ENCODE measurements around the gene PPP1R14B. TPM values are rescaled to one million over a fixed set of nuclear protein-coding genes. Genes with fewer than 3 reads are reported as not detected.

The PPP1R14B gene
- total and polyA plus RNA-seq, 2 donors (not counting 3 experiments of a cell fraction or from before 2014, with no cell fraction given): 308 to 431 TPM

DNA sequence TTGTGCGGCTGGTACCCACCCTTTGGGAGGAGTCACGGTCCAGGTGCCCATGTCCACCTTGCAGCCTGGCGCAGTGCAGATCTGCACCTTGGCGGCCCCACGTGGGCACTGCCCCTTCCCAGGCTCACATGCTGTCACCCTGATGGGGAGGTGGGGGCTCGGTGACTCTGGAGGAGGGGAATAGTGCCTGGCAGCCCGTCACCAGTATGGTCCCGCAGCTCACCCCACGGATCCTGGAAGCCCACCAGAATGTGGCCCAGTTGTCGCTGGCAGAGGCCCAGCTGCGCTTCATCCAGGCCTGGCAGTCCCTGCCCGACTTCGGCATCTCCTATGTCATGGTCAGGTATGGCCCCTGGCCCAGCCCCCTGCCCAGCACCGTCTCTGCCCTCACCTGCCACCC is 25.9 kb downstream of the PPP1R14B start:
- TF ChIP-seq POLR2AphosphoS5 (IDR thresholded peaks at IDR 0.05; ENCODE audit: insufficient read depth, low read depth, low read length): no peak
- no peak for TF ChIP-seq POLR2A (IDR thresholded peaks at IDR 0.05; ENCODE audit: low read depth, low read length)
- TF ChIP-seq FOS (IDR thresholded peaks at IDR 0.05; ENCODE audit: borderline replicate concordance, insufficient read depth, low read length): no peak
- TF ChIP-seq EZH2 (IDR thresholded peaks at IDR 0.05; ENCODE audit: borderline replicate concordance, low read depth, low read length, severe bottlenecking): no peak
- TF ChIP-seq GATA2 (IDR thresholded peaks at IDR 0.05; ENCODE audit: insufficient read depth, insufficient read length, low read depth, low read length): no peak
- TF ChIP-seq, protein P1, sequence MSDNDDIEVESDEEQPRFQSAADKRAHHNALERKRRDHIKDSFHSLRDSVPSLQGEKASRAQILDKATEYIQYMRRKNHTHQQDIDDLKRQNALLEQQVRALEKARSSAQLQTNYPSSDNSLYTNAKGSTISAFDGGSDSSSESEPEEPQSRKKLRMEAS (IDR thresholded peaks at IDR 0.05; ENCODE audit: insufficient read depth, insufficient read length): no peak
- TF ChIP-seq, protein P2, sequence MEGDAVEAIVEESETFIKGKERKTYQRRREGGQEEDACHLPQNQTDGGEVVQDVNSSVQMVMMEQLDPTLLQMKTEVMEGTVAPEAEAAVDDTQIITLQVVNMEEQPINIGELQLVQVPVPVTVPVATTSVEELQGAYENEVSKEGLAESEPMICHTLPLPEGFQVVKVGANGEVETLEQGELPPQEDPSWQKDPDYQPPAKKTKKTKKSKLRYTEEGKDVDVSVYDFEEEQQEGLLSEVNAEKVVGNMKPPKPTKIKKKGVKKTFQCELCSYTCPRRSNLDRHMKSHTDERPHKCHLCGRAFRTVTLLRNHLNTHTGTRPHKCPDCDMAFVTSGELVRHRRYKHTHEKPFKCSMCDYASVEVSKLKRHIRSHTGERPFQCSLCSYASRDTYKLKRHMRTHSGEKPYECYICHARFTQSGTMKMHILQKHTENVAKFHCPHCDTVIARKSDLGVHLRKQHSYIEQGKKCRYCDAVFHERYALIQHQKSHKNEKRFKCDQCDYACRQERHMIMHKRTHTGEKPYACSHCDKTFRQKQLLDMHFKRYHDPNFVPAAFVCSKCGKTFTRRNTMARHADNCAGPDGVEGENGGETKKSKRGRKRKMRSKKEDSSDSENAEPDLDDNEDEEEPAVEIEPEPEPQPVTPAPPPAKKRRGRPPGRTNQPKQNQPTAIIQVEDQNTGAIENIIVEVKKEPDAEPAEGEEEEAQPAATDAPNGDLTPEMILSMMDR (IDR thresholded peaks at IDR 0.05; ENCODE audit: extremely low read depth in 1 of 2, insufficient read depth in 1 of 2, low read depth in 1 of 2, low read length in 2 of 2): no peak
- TF ChIP-seq JUN (IDR thresholded peaks at IDR 0.05; ENCODE audit: borderline replicate concordance, insufficient read depth, insufficient read length, low read depth): no peak
- no peak for TF ChIP-seq MYC (IDR thresholded peaks at IDR 0.05; ENCODE audit: low read depth, low read length)
- Histone ChIP-seq H3K4me1 (ENCODE audit: control insufficient read depth, extremely low read depth, insufficient read depth, low read length) (peaks cover 5% of the 10 kb centered on the region), H3K27ac (ENCODE audit: insufficient read depth, low read depth, low read length) (no peak overlapping the region), H3K4me2 (ENCODE audit: insufficient read depth, low read length) (no peak overlapping the region), H3K9ac (replicated peaks; ENCODE audit: extremely low read depth, insufficient read depth, low read length) (no peak overlapping the region), H3K36me3 (ENCODE audit: control insufficient read depth in 2 of 2, extremely low read depth in 1 of 2, insufficient read depth in 2 of 2, low read length in 2 of 2) (peaks cover 0 to 6% of the 10 kb centered on the region in 2 experiments), H3K9me3 (replicated peaks; ENCODE audit: control insufficient read depth, insufficient read depth, low read length) (no peaks in the 10 kb centered on the region), H4K20me1 (replicated peaks; ENCODE audit: control insufficient read depth, extremely low read depth, insufficient read depth, low read length) (no peaks in the 10 kb centered on the region), H3K4me3 (replicated peaks in 1 of 3; ENCODE audit: insufficient read depth in 1 of 3, low read depth in 1 of 3, low read length in 3 of 3) (no peak overlapping the region), H3K9me1 (replicated peaks; ENCODE audit: control insufficient read depth, extremely low read depth, insufficient read depth, low read length) (no peaks in the 10 kb centered on the region), H3K27me3 (ENCODE audit: control insufficient read depth in 2 of 2, insufficient read depth in 2 of 2, low read length in 2 of 2) (no peaks in the 10 kb centered on the region), H2AFZ (ENCODE audit: low read depth, low read length) (no peak overlapping the region), H3K79me2 (ENCODE audit: control insufficient read depth, insufficient read depth, low read length) (no peaks in the 10 kb centered on the region)
- POLR2A ChIA-PET: no interaction called here
- FAIRE-seq: no peak
- intact Hi-C loops (cut with micrococcal nuclease) (no loop called here), dilution Hi-C loops (cut with MboI; ENCODE audit: extremely low pct_ligation_motif_present, low sequenced_read_pairs) (no loop called here)
- CTCF ChIA-PET: interaction anchor here (1.4 kb wide), 1 partner anchor 35 kb away, joined by 3 read pairs; the partner anchor contains the start of gene STIP1
- BruUV-seq (replicated peaks): no TSS peak
- DNase-seq (ENCODE audit: low read depth, low spot score): no peak
